MM.1S (cell line): ENCODE data around the gene ARHGAP40.

ENCODE experiments used
- DNase-seq: peaks from one replicate; pipeline ENCODE4 v3.0.0-alpha.2; 2015
- H2AFZ ChIP-seq: fragments of 300-600 bp; sonication (generic); 2 replicates; pipeline ENCODE4 v1.6.0; 2016; ENCODE audit warnings: antibody characterized with exemption, low read length
- H3F3A ChIP-seq: fragments of 300-600 bp; sonication (generic); 2 replicates; pipeline ENCODE4 v1.6.1; 2016; ENCODE audit warnings: mild to moderate bottlenecking, antibody characterized with exemption, low read length, moderate library complexity, mixed read lengths; ENCODE audit not compliant: insufficient read depth
- H3K27ac ChIP-seq: fragments of 300-600 bp; sonication (generic); 2 replicates; pipeline ENCODE4 v1.5.1; 2016; ENCODE audit warnings: mild to moderate bottlenecking, low read length
- H3K27me3 ChIP-seq: fragments of 300-600 bp; sonication (generic); replicated peaks from 2 replicates; pipeline ENCODE4 v1.6.0; 2016; ENCODE audit warnings: low read length; ENCODE audit not compliant: insufficient read depth
- H3K36me3 ChIP-seq: fragments of 300-600 bp; sonication (generic); replicated peaks from 2 replicates; pipeline ENCODE4 v1.6.1; 2016; ENCODE audit warnings: mild to moderate bottlenecking, low read length, mixed read lengths; ENCODE audit not compliant: insufficient read depth
- H3K4me1 ChIP-seq: fragments of 300-600 bp; sonication (generic); 2 replicates; pipeline ENCODE4 v1.6.1; 2016; ENCODE audit warnings: low read length, mixed read lengths
- H3K4me2 ChIP-seq: fragments of 300-600 bp; sonication (generic); 2 replicates; pipeline ENCODE4 v1.6.0; 2016; ENCODE audit warnings: low read depth, low read length
- H3K4me3 ChIP-seq: fragments of 300-600 bp; sonication (generic); 2 replicates; pipeline ENCODE4 v1.5.1; 2016; ENCODE audit warnings: low read length, mixed read lengths
- H3K79me2 ChIP-seq: fragments of 300-600 bp; sonication (generic); 2 replicates; pipeline ENCODE4 v1.6.1; 2016; ENCODE audit warnings: mixed run types, low read length, mixed read lengths
- H3K9ac ChIP-seq: fragments of 300-600 bp; sonication (generic); 2 replicates; pipeline ENCODE4 v1.6.1; 2016; ENCODE audit warnings: low read length, mixed read lengths
- H3K9me2 ChIP-seq: fragments of 300-600 bp; sonication (generic); replicated peaks from 2 replicates; pipeline ENCODE4 v1.6.1; 2016; ENCODE audit warnings: mild to moderate bottlenecking, low read length, mixed read lengths; ENCODE audit not compliant: insufficient read depth
- H3K9me3 ChIP-seq: fragments of 300-600 bp; sonication (generic); replicated peaks from 2 replicates; pipeline ENCODE4 v1.6.1; 2016; ENCODE audit warnings: mild to moderate bottlenecking, low read length, mixed read lengths; ENCODE audit not compliant: insufficient read depth
- H4K20me1 ChIP-seq: fragments of 300-600 bp; sonication (generic); 2 replicates; pipeline ENCODE4 v1.6.1; 2016; ENCODE audit warnings: mild to moderate bottlenecking, low read length, moderate library complexity, mixed read lengths; ENCODE audit not compliant: insufficient read depth
- CTCF ChIP-seq: fragments of 300-600 bp; sonication (generic); IDR thresholded peaks from 2 replicates; pipeline ENCODE4 v1.5.1; 2016; ENCODE audit warnings: antibody characterized with exemption, low read length, mixed read lengths
- EZH2 ChIP-seq: fragments of 300-600 bp; sonication (generic); optimal IDR thresholded peaks from 2 replicates; pipeline ENCODE3; 2017; ENCODE audit warnings: low read depth, mild to moderate bottlenecking, antibody characterized with exemption, low read length, mixed read lengths
- EZH2phosphoT487 ChIP-seq: fragments of 300-600 bp; sonication (generic); IDR thresholded peaks from 2 replicates; pipeline ENCODE4 v1.6.1; 2018; ENCODE audit warnings: antibody characterized with exemption, low read length

The ARHGAP40 gene

GRCh38 chr20:38617011-38617829 lies 15.6 kb downstream of the ARHGAP40 start:
- Histone ChIP-seq H3K36me3 (no peaks in the 10 kb centered on the region), H3K4me1 (no peaks in the 10 kb centered on the region), H3K79me2 (no peaks in the 10 kb centered on the region), H3F3A (no peaks in the 10 kb centered on the region), H3K4me3 (no peak overlapping the region), H3K4me2 (no peak overlapping the region), H3K27ac (no peak overlapping the region), H3K9me3 (no peaks in the 10 kb centered on the region), H4K20me1 (no peaks in the 10 kb centered on the region), H2AFZ (no peak overlapping the region), H3K9me2 (no peaks in the 10 kb centered on the region), H3K27me3 (peaks cover 19% of the 10 kb centered on the region; the same call in 1 of the 2 replicates), H3K9ac (no peak overlapping the region)
- no peak for DNase-seq
- TF ChIP-seq EZH2phosphoT487, result no peak
- no peak for TF ChIP-seq CTCF
- TF ChIP-seq EZH2, result no peak

- Histone ChIP-seq H3K4me1 (no peaks in the 10 kb centered on the region), H3K79me2 (no peaks in the 10 kb centered on the region), H3K4me2 (no peak overlapping the region), H3F3A (no peaks in the 10 kb centered on the region), H3K9me2 (no peaks in the 10 kb centered on the region), H2AFZ (no peak overlapping the region), H3K27ac (no peak overlapping the region), H4K20me1 (no peaks in the 10 kb centered on the region), H3K27me3 (peaks cover 19% of the 10 kb centered on the region; the same call in 1 of the 2 replicates), H3K4me3 (no peak overlapping the region), H3K9ac (no peak overlapping the region), H3K36me3 (no peaks in the 10 kb centered on the region), H3K9me3 (no peaks in the 10 kb centered on the region)
- TF ChIP-seq EZH2phosphoT487 (no peak), EZH2 (no peak), CTCF (no peak)
- DNase-seq, result no peak
These were observed 16.2 kb downstream of the ARHGAP40 start for GRCh38 chr20:38617830-38618196.

- no peak for DNase-seq
- Histone ChIP-seq H3K4me3 (no peak overlapping the region), H3K79me2 (no peaks in the 10 kb centered on the region), H3K9me3 (no peaks in the 10 kb centered on the region), H3K4me1 (no peaks in the 10 kb centered on the region), H3K9me2 (no peaks in the 10 kb centered on the region), H3K9ac (no peak overlapping the region), H3K36me3 (no peaks in the 10 kb centered on the region), H3K27me3 (peaks cover 7% of the 10 kb centered on the region; the same call in 1 of the 2 replicates), H3K27ac (no peak overlapping the region), H3F3A (no peaks in the 10 kb centered on the region), H4K20me1 (no peaks in the 10 kb centered on the region), H2AFZ (no peak overlapping the region), H3K4me2 (no peak overlapping the region)
- TF ChIP-seq CTCF, result no peak
- no peak for TF ChIP-seq EZH2
- no peak for TF ChIP-seq EZH2phosphoT487
These were observed 18.8 kb downstream of the ARHGAP40 start for GRCh38 chr20:38620441-38620840.
